Stimulated activated CD4-positive, alpha-beta T cell treated with anti-CD3 and anti-CD28 coated beads, Interleukin-1b, Interleukin-23, amount 100 ng/mL, for 4 hours (primary cell): ENCODE results near the gene HIPK4.
"Not testable (repeated sequence)": the region's sequence is repeated elsewhere in the genome, so short reads cannot be mapped to it uniquely, and the experiment has no call there.

ENCODE experiments used
- DNase-seq, 2 donors: peaks; one replicate each; pipeline ENCODE4 v3.0.0-alpha.2; 2020; ENCODE audit warnings: low read depth in 2 of 2

HIPK4 gene

DNA sequence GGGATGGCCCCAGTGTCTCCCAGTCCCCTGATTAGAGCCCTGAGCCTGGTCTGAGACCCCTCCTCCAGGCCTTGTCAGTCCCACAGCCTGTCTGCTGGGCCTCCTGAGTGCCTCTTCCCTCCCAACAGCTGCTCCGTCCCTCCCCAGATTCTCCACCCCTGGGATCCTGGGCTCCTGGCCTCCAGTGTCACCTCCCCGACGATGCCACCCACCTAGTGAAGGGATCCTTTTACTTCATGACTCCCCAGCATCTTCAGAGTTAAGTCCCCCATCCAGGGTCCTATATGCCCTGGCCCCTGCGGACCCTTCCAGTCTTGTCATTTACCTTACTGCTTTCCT, 27.6 kb upstream of the HIPK4 start:
- no peak for DNase-seq

DNA sequence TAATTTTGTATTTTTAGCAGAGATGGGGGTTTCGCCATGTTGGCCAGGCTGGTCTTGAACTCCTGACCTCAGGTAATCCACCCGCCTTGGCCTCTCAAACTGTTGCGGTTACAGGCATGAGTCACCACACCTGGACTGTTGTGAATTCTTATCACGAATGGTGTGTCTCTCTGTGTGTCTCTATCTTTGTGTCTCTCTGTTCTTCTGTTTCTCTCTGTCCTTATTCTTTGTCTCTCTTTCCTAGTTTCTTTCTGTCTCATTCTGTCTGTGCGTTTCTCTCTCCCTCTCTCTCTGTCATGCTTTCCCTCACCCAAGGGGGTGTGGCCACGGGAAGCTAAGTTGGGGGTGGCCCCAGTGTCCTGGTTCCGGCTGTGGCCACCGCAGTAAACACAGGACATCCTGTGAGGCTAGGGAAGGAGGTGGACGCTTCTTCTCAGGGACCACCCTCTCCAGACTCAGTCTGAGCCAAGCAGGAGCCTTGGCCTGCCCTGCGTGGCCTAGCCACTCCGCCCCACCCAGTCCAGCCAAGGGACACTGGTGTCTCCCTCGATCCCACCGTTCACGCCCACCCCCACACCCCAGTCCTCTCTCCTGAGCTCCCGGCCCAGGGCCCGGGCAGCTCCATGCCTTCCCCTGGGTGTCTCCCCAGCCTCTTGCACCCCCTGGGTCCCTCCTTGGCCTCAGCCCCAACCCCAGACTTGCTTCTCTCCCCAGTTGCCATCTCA, 27.1 kb upstream of the HIPK4 start:
- DNase-seq = no peak

DNA sequence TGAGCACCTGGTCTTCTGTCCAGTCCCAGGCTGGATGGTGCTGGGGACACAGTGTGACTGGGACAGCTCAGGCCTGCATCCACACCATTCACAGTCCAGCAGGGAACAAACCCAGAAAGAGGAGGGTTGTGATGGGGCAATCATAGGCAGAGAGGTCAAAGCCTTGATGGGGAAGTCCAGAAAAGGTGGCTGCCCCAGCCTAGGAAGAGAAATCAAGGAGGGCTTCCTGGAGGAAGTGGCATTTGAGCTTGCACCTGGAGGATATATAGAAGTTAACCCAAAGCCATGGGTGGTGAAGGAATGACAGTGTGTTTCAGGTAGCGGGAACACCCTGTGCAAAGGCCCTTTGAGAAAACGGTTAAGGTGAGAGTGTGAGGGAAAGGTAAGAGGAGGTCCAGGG, 25.8 kb upstream of the HIPK4 start:
- DNase-seq = no peak

- DNase-seq = no peak
Observed at GRCh38 chr19:40414542-40415535, 24.9 kb upstream of the HIPK4 start.

- DNase-seq = no peak
Observed at GRCh38 chr19:40413291-40413845, 23.4 kb upstream of the HIPK4 start, which contains the start of gene PRX. PRX (minus strand) TSS chr19:40413378; CDS start chr19:40407932, 5,446 bp downstream.

GRCh38 chr19:40412866-40413265, 22.9 kb upstream of the HIPK4 start:
- no peak for DNase-seq

GRCh38 chr19:40411958-40412499, 22.0 kb upstream of the HIPK4 start:
- DNase-seq = no peak

- no peak for DNase-seq
Observed at GRCh38 chr19:40411125-40411842, 21.3 kb upstream of the HIPK4 start.

GRCh38 chr19:40410030-40410389, 20.0 kb upstream of the HIPK4 start:
- no peak for DNase-seq

GRCh38 chr19:40408598-40408925, 18.6 kb upstream of the HIPK4 start:
- not testable (repeated sequence) for DNase-seq

- no peak for DNase-seq
Observed at GRCh38 chr19:40407714-40408597, 18.0 kb upstream of the HIPK4 start.

DNA sequence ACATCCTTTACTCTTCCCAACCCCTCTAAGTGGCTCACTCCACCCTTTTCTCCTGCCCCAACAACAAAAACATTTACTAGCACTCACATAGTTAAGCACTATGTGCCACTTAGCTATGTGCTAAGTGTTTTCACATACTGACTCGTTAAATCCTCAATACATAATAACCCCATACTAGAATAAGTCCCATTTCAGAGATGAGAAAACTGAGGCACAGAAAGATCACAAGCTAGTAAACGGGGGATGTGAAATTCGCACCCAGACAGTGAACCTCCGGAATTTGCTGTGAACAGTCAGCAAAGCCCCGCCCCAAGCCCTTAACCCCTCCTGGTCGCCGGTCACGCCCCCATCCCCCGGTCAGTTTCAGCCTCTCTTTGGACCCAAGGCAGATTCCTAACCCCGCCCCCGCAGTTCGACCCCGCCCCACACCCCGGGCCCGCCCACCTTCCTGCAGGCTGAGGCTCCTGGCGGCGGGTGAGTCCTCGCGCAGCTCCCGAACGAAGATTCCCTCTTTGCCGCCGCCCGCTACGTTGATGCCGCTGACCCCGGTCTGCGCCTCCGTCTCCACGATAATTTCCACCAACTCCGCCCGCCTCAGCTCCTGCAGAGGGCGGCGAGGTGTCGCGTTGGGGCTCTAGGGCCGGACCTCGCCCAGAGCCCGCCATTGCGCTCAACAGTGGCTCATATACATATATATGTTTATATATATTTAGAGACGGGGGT, 13.4 kb upstream of the HIPK4 start:
- DNase-seq = peak; percentile 57 to 72

GRCh38 chr19:40400559-40400958, 10.6 kb upstream of the HIPK4 start:
- DNase-seq = no peak

DNA sequence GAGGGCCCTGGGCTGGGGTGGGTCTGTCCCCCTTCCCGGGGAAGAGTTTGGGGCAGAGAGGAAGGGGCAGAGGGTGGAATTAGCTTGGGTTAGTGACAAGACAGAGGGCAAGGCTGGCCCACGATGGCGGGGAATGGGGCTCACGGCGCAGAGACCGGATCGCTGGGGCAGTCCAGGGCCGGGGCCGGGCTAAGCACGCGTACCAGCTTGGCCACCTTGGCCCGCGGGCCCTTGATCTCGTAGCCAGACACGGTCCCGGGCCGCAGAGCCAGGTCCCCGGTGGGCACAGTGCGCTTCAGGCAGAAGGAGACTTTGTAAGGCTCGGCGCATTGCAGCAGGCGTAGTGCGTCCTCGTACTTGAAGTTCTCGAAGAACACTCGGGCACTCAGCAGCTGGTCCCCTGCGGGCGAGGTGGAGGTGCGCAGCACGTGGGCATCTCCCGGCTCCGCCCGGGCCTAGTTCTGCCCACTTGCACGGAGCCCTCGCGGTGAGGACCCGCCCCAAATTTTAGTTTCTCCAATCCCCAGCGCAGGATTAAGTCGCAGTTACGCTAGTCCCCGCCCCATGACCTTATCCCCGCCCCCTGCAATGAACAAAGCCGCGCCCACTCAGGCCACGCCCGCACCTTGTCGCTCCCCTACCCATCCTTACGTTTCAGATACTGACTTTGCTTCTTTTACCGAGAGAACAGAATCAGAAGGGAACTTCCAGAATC, 8.6 kb upstream of the HIPK4 start:
- DNase-seq = peak; percentile 41 to 58

- DNase-seq = no peak
Observed at GRCh38 chr19:40397568-40397906, 7.6 kb upstream of the HIPK4 start.

- no peak for DNase-seq
Observed at GRCh38 chr19:40396886-40397567, 7.0 kb upstream of the HIPK4 start.

GRCh38 chr19:40395956-40396355, 6.0 kb upstream of the HIPK4 start:
- DNase-seq = no peak

GRCh38 chr19:40394816-40395210, 4.8 kb upstream of the HIPK4 start:
- no peak for DNase-seq
